Brain pericyte (primary cell): ENCODE data around the gene PAFAH1B2.
"Not testable (repeated sequence)": the region's sequence is repeated elsewhere in the genome, so short reads cannot be mapped to it uniquely, and the experiment has no call there.

ENCODE experiments used
- DNase-seq: peaks from one replicate; pipeline ENCODE4 v3.0.0-alpha.2; 2012; ENCODE audit warnings: low read depth, low spot score

PAFAH1B2 gene

DNA sequence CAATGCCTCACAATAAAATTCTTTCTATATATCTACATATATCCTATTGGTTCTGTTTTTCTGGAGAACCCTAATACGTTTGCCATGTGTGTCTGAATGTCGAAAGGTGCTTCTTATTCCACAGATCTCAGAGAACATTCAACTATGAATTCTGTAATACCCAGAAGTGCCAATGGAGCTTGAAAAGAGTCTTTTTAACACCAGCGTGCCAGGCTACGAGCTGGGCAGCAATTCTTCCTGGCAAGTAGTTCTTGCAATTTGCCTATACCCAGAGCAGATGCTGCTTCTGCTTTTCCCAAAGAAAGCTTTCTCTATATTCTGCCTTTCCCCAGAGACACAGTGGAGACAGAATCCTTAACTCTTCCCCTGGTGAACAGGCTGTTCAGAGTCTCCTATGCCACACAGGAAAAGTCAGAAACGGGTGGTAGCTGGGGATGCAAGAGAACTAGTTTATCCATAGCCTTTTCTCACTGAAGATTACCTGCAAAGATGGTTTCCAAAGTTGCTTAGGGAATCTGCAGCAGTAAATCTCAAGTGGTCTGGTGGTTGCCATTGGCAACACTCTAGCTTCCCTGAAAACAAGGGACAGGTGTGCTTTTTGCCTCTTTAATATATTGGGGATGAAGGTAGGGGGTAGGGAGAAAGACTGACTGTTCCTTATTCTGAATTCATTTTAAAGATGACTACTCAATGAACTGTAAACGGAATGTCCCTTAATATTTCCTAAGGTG, 16.8 kb upstream of the PAFAH1B2 start:
- no peak for DNase-seq

- no peak for DNase-seq
Measured at GRCh38 chr11:117128289-117128688, 15.8 kb upstream of the PAFAH1B2 start.

DNA sequence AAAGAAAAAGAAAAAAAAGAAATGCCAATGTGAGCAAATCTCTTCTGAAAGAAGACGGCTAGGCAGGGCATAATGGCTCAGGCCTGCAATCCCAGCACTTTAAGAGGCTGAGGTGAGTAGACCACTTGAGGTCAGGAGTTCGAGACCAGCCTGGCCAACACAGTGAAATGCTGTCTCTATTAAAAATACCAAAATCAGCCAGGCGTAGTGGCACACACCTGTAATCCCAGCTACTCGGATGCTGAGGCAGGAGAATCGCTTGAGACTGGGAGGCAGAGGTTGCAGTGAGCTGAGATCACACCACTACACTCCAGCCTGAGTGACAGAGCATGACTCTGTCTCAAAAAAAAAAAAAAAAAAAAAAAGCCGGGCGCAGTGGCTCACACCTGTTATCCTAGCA, 13.7 kb upstream of the PAFAH1B2 start:
- DNase-seq, result not testable (repeated sequence)

GRCh38 chr11:117130879-117131278, 13.2 kb upstream of the PAFAH1B2 start:
- no peak for DNase-seq

- no peak for DNase-seq
Measured at GRCh38 chr11:117134431-117134830, 9.7 kb upstream of the PAFAH1B2 start.

DNA sequence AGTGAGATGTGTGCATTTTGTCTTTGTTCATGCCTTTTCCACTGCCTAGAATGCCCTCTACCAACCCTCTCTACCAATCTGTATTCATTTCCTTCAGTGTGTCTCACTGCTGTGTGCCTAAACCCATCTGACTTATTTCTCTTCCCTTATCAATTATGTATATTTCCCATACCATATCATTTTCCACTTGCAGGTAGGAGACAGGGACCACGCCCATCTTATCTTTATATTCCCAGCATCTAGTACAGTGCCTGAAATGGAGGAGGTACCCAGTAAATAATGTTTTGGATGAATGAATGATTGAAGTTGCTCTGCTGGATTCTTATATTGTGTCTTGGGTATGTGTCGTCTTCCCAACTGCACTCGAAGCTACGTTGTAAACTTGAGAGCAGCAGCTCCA, 9.1 kb upstream of the PAFAH1B2 start:
- DNase-seq, result not testable (repeated sequence)

- DNase-seq, result not testable (repeated sequence)
Measured at GRCh38 chr11:117137223-117138086, 6.6 kb upstream of the PAFAH1B2 start.

- DNase-seq, result no peak
Measured at GRCh38 chr11:117143390-117143789, 697 bp upstream of the PAFAH1B2 start.

DNA sequence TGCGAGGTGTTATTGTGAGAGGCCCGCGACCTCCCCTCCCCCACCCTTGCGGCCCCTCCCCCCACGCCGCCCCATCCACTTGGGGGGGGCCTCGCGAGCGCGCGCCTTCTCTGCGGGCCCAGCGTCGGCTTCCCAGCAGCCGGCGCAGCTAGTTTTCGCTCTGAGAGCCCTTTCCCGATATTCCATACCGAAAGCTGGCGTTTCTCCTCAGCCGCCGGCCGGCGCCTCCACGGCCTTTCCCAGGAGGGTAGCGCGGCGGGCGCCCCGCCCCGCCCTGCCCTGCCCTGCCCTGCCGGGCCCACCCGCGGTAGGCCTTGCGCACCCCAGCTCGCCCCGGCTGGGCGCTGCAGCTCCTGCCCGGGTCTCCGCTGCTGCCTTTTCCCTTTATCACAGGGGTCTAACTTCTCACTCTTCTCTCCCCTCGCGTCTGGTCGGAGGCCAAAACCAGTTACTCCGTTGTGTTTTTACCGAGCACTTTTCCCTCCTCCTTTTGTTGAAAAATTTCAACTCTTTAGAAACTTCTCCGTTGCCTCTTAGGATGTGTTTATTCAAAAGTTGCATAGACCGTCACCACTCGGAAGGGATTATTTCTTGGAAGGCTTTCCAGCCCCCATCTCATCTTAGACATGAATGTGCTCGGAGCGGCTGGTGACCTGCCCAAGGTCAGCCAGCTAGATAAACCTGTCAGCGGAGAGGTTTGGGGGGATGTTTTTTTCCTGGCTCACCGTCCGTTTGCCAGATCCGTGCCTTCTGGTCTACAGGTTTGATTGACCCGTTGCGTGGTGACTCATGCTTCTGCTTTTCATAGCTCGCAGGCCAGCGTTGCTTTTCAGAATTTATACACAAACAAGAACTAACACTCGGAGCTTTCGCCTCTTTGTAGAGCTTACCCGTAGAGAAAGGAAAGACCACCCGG, 648 bp downstream of the PAFAH1B2 start:
- DNase-seq, result no peak

- DNase-seq, result no peak
Measured at GRCh38 chr11:117145393-117145761, 1.3 kb downstream of the PAFAH1B2 start.

- no peak for DNase-seq
Measured at GRCh38 chr11:117146521-117146920, 2.4 kb downstream of the PAFAH1B2 start.

DNA sequence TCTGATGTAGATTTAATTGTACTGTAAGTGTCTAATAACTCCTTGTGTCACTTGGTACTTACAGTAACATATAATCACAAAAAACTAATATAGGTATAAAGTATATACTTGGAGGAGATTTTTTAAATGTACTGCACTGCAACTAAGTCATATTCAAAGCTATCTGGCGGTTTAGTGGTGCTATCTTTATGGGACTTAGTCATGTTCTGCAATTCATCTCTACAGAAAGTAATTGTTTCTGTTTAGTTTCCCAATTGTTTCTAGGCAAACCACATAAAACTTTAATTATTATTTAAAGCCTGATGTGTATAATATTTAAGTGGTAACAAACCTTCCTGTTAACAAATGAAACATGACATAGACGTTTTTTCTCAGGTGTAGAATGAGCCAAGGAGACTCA, 8.0 kb downstream of the PAFAH1B2 start:
- no peak for DNase-seq

GRCh38 chr11:117154468-117154867, 10.4 kb downstream of the PAFAH1B2 start:
- no peak for DNase-seq

DNA sequence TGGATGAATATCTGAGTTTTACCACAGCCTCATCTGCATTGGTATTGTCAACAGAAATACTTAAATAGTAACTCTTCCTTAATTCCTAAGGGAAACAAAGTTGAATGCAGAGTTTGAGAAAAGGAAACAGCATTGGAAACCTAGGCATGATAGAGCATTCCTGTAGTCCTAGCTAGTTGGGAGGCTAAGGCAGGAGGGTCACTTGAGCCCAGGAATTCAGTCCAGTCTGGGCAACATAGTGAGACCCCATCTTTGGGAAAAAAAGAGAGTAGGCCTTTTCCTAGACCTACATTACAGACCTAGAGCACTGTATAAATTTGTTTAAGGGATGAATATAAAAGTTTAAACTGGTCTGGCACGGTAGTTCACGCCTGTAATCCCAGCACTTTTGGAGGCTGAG, 13.4 kb downstream of the PAFAH1B2 start:
- DNase-seq, result no peak

DNA sequence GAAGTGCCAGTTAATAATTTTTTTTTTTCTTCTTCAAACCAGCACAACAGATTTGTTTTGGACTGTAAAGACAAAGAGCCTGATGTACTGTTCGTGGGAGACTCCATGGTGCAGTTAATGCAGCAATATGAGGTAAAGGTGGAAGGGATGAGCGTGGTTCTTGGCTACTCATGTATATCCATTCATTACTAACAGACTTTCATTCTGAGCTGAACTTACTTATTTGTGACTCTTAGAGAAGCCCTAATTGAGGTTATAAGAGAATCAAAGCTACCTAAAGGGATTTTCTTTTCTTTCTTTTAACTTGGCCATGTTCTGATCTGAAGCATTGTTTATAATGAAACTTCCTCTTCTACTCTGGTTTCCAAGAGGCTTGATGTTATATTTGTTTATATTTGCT, 15.8 kb downstream of the PAFAH1B2 start:
- no peak for DNase-seq

DNA sequence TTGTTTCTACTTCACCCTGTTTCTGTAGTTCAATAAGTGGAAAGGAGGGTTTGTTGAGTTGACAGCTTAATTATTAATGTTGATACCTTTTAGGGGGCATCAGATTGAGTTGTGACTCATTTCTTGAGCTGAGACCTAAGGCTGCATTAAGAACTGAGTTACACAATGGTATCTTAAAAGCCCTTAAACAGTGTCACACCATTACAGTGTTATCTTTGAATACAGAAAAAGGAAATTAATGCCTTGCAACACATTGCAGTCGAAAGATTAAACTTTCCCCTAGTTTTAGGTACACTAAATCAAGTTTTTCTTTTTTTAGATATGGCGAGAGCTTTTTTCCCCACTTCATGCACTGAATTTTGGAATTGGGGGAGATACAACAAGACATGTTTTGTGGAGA, 16.7 kb downstream of the PAFAH1B2 start:
- no peak for DNase-seq

DNA sequence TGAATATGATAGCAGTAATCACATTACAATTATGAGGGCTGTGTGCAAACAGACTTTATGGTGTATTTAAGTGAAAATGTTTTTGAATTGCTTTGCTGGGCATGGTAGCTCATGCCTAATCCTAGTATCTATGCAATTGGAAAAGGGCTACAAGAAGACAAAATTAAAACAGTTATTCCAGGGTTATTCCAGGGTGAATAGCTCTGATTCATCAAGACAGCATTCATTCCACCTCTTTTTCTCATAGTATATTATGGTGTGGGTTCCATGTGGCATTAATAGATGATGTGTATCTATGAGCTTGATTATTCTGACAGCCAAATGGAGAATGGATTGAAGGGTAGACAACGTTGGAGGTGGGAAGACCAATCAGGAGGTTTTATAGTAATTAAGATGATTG, 22.4 kb downstream of the PAFAH1B2 start:
- no peak for DNase-seq

GRCh38 chr11:117169736-117170135, 25.6 kb downstream of the PAFAH1B2 start:
- no peak for DNase-seq

GRCh38 chr11:117170210-117170609, 26.1 kb downstream of the PAFAH1B2 start:
- no peak for DNase-seq

DNA sequence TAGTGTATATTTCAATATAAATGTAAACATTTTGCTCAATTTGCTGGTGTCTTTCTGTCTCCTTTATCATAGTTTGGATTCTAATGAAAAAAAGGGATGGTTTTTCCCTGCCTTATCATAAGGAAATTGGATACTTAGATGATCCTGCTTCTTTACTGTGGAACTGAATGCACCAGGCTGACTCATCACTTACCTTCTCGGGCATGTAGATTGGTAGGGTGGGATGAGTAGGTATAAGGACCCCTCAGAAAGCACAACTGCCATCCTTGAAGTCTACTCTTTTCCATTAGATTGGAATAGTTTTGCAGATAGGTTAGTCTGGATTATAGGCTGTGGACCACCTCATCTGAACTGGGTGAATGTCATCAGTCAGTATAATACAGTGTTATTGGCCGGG, 26.9 kb downstream of the PAFAH1B2 start:
- DNase-seq, result no peak

DNA sequence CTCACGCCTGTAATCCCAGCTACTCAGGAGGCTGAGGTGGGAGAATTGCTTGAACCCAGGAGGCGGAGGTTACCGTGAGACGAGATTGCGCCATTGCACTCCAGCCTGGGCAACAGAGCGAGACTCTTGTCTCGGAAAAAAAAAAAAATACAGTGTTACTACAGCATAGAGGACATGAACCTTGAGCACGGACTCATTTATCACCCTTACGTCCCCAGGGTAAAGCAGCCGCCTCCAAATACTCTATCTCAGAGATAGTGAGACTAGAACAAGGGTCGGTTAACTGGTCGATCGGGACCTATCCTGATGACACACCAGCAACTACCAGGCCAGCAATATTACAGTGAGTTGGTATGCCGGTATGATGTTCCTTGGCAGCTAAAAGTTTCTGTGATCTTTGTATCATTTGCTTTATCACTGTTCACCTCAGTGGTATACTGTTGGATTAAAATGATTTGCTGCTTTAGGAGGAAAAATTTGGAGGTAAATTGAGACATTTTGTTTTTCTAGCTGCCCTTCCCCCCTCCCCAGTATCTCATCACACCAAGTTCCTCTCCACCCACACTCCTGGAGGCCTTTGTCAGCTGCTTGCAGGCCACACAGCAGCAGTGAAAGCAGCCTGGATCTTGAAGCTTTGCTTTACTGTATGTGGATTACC, 27.4 kb downstream of the PAFAH1B2 start:
- no peak for DNase-seq
